B cell (primary cell): ENCODE measurements around the gene CHRM2. TPM values are rescaled to one million over a fixed set of nuclear protein-coding genes. Genes with fewer than 3 reads are reported as not detected.

ENCODE experiments used
- ATAC-seq: fragments of 200-7000 bp; cut with Tn5 transposase; one replicate; pipeline ENCODE4 v1.10.0; 2021; ENCODE audit warnings: low read depth, mild to moderate bottlenecking, moderate number of reproducible peaks, moderate library complexity
- CTCF ChIA-PET: fragments of 350-600 bp; sonication (Branson Sonifier 250); formaldehyde crosslinking; loops from one replicate; lab custom pipeline; 2021; ENCODE audit warnings: antibody characterized with exemption, inconsistent platforms; lab: Charles Lee
- POLR2A ChIA-PET: fragments of 350-600 bp; sonication (Branson Sonifier 250); formaldehyde crosslinking; loops from one replicate; lab custom pipeline; 2021; ENCODE audit warnings: antibody characterized with exemption; lab: Charles Lee
- DNase-seq: peaks from one replicate; pipeline ENCODE4 v3.0.0; 2013
- H2AFZ ChIP-seq: 2 replicates; pipeline ENCODE4 v1.6.1; 2012; ENCODE audit warnings: mild to moderate bottlenecking, low read depth, low read length; ENCODE audit not compliant: insufficient read depth, poor library complexity, severe bottlenecking
- H3K27ac ChIP-seq, 2 donors: 1 replicate in 1 of 2; 2 replicates in 1 of 2; pipeline ENCODE4 v1.5.1; 2012 to 2013; ENCODE audit warnings: low read length in 2 of 2, mild to moderate bottlenecking in 2 of 2, moderate library complexity in 1 of 2
- H3K27me3 ChIP-seq, 4 experiments: fragments of 200-600 bp in 1 of 4; sonication (generic) in 1 of 4; replicated peaks in 1 of 4; 1 replicate in 2 of 4; 2 replicates in 2 of 4; pipeline versions ENCODE4 v1.6.1 to v1.7.0; 2013 to 2016; ENCODE audit warnings: low read length in 3 of 4, mild to moderate bottlenecking in 2 of 4, mixed read lengths in 1 of 4, moderate library complexity in 1 of 4; ENCODE audit not compliant: insufficient read depth in 4 of 4, control insufficient read depth in 3 of 4; ENCODE audit errors: control extremely low read depth in 1 of 4
- H3K36me3 ChIP-seq, 2 experiments: replicated peaks in 1 of 2; 1 replicate in 1 of 2; 2 replicates in 1 of 2; pipeline versions ENCODE4 v1.6.1 to v1.7.1; 2013; ENCODE audit warnings: low read length in 1 of 2; ENCODE audit not compliant: insufficient read depth in 2 of 2, control insufficient read depth in 1 of 2; ENCODE audit errors: control extremely low read depth in 1 of 2, extremely low read depth in 1 of 2
- H3K4me1 ChIP-seq, 2 donors: fragments of 200-600 bp in 1 of 2; sonication (generic) in 1 of 2; 1 replicate in 1 of 2; 2 replicates in 1 of 2; pipeline versions ENCODE4 v1.5.1 to v1.6.1; 2013 to 2017; ENCODE audit warnings: low read length in 2 of 2; ENCODE audit not compliant: control insufficient read depth in 2 of 2, insufficient read depth in 2 of 2
- H3K4me2 ChIP-seq: replicated peaks from 2 replicates; pipeline ENCODE3; 2012; ENCODE audit warnings: mild to moderate bottlenecking, low read depth, low read length; ENCODE audit not compliant: poor library complexity, severe bottlenecking
- H3K4me3 ChIP-seq, 5 experiments: fragments of 200-600 bp in 1 of 5; sonication (generic) in 1 of 5; 1 replicate in 3 of 5; 2 replicates in 2 of 5; pipeline versions ENCODE4 v1.5.1 to v1.7.0; 2011 to 2016; ENCODE audit warnings: low read length in 4 of 5, mild to moderate bottlenecking in 4 of 5, low read depth in 2 of 5, control low read depth in 1 of 5, moderate library complexity in 1 of 5; ENCODE audit not compliant: insufficient read depth in 1 of 5; ENCODE audit errors: control extremely low read depth in 1 of 5, extremely low read depth in 1 of 5
- H3K79me2 ChIP-seq: fragments of 200-600 bp; sonication (generic); one replicate; pipeline ENCODE4 v1.6.0; 2016; ENCODE audit warnings: low read length; ENCODE audit not compliant: control insufficient read depth, insufficient read depth
- H3K9ac ChIP-seq: fragments of 200-600 bp; sonication (generic); 2 replicates; pipeline ENCODE4 v1.6.1; 2017; ENCODE audit warnings: mild to moderate bottlenecking, low read length, moderate library complexity
- H3K9me3 ChIP-seq, 3 donors: one replicate each; pipeline versions ENCODE4 v1.6.1 to v1.7.1; 2013; ENCODE audit warnings: low read length in 2 of 3; ENCODE audit not compliant: control insufficient read depth in 2 of 3, insufficient read depth in 1 of 3; ENCODE audit errors: control extremely low read depth in 1 of 3
- H4K20me1 ChIP-seq: 2 replicates; pipeline ENCODE4 v1.6.0; 2012; ENCODE audit warnings: mild to moderate bottlenecking, low read length; ENCODE audit not compliant: insufficient read depth, control insufficient read depth, poor library complexity, severe bottlenecking
- H3K27ac Mint-ChIP-seq: one replicate; pipeline ENCODE4 v1.8.0; 2021; ENCODE audit warnings: mixed read lengths
- H3K27me3 Mint-ChIP-seq: one replicate; pipeline ENCODE4 v1.8.0; 2021; ENCODE audit warnings: mixed read lengths
- H3K4me1 Mint-ChIP-seq: one replicate; pipeline ENCODE4 v1.8.0; 2021; ENCODE audit warnings: mixed read lengths
- H3K4me3 Mint-ChIP-seq: one replicate; pipeline ENCODE4 v1.8.0; 2021; ENCODE audit warnings: mixed read lengths
- H3K9me3 Mint-ChIP-seq: one replicate; pipeline ENCODE4 v1.8.0; 2022; ENCODE audit warnings: mixed read lengths; ENCODE audit not compliant: insufficient read depth
- CTCF ChIP-seq: fragments of 200-600 bp; IDR thresholded peaks from one replicate; pipeline ENCODE4 v1.8.0; 2022; ENCODE audit warnings: antibody characterized with exemption, mild to moderate bottlenecking
- EZH2 ChIP-seq: IDR thresholded peaks from 2 replicates; pipeline ENCODE4 v1.6.1; 2012; ENCODE audit warnings: borderline replicate concordance, low read depth, mild to moderate bottlenecking, moderate library complexity, low read length; ENCODE audit not compliant: insufficient read depth, poor library complexity, severe bottlenecking
- WGBS: methylation state at CpG from one replicate; pipeline ENCODE4 v1.1.5; 2013; ENCODE audit warnings: missing lambda C conversion rate; ENCODE audit not compliant: insufficient coverage; 5-methylcytosine and 5-hydroxymethylcytosine counted together
- intact Hi-C: fragments of 100-400 bp; cut with micrococcal nuclease; formaldehyde crosslinking; loops from one replicate; pipeline ENCODE4 v1.10.0; 2022
- polyA plus RNA-seq: library from polyadenylated mRNA; depleted of rRNA; stranded (reverse); fragments of >200 nt; gene quantifications from 2 replicates; pipeline ENCODE4 v1.2.3, GENCODE V29; 2012
- total RNA-seq, 2 donors: library from RNA; stranded (reverse); fragments of 120-200 nt in 1 of 2; gene quantifications; 1 replicate in 1 of 2; 2 replicates in 1 of 2; pipeline versions ENCODE4 v1.2.3 to v1.2.4, GENCODE V29; 2013 to 2022

CHRM2 gene
- total and polyA plus RNA-seq, 2 donors (not counting 1 experiment from before 2014, with no cell fraction given) = not detected

DNA sequence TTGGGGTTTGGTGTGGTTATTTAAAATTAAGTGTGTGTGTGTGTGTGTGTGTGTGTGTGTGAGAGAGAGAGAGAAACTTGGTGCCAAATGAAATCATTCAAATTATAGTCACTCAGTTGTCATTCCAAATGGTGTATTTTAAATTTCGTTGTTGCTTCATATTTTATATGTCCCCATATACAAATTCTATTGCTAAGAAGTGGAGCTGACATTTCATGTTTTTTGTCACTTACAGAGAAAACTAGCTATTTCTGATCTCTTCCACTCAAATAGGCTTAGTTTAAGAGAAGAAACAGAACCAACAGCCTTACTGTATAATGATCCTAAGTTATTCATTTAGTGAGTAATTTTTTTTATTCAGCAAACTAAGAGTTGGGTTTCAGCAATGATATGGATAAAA, 42.3 kb downstream of the CHRM2 start:
- no peaks in the 10 kb centered on the region for H3K36me3 ChIP-seq
- H3K9me3 ChIP-seq = no peaks in the 10 kb centered on the region
- H3K9ac ChIP-seq = no peak overlapping the region
- no peak overlapping the region for H2AFZ ChIP-seq
- TF ChIP-seq EZH2 (no peak), CTCF (no peak)
- Mint-ChIP-seq H3K27me3 (no peaks in the 10 kb centered on the region), H3K27ac (no peak overlapping the region), H3K4me1 (no peaks in the 10 kb centered on the region), H3K4me3 (no peak overlapping the region), H3K9me3 (peaks cover 2% of the 10 kb centered on the region)
- H3K27ac ChIP-seq = no peak overlapping the region
- no peak for ATAC-seq
- H3K4me2 ChIP-seq = no peak overlapping the region
- H3K79me2 ChIP-seq = no peaks in the 10 kb centered on the region
- ChIA-PET CTCF (no interaction called here), POLR2A (no interaction called here)
- no CpG with 5 or more reads among the region's 1 CpG for WGBS
- no peaks in the 10 kb centered on the region for H3K4me1 ChIP-seq
- H3K4me3 ChIP-seq = no peak overlapping the region
- H3K27me3 ChIP-seq = no peaks in the 10 kb centered on the region
- no peak for DNase-seq
- no peaks in the 10 kb centered on the region for H4K20me1 ChIP-seq
- intact Hi-C loops = no loop called here

GRCh38 chr7:136911344-136911743, 42.9 kb downstream of the CHRM2 start:
- H3K9me3 Mint-ChIP-seq = peaks cover 2% of the 10 kb centered on the region
- Histone ChIP-seq H3K27ac (no peak overlapping the region), H3K9ac (no peak overlapping the region), H3K27me3 (no peaks in the 10 kb centered on the region), H3K9me3 (no peaks in the 10 kb centered on the region), H3K4me3 (no peak overlapping the region), H2AFZ (no peak overlapping the region), H3K79me2 (no peaks in the 10 kb centered on the region), H4K20me1 (no peaks in the 10 kb centered on the region), H3K4me2 (no peak overlapping the region), H3K4me1 (no peaks in the 10 kb centered on the region), H3K36me3 (no peaks in the 10 kb centered on the region)
- H3K4me3 Mint-ChIP-seq = no peak overlapping the region
- TF ChIP-seq EZH2 (no peak), CTCF (no peak)
- DNase-seq (no peak), ATAC-seq (no peak)
- intact Hi-C loops = no loop called here
- 90% methylated on average over 2 of the region's 6 CpGs for WGBS
- H3K27ac Mint-ChIP-seq = no peak overlapping the region
- H3K27me3 Mint-ChIP-seq = no peaks in the 10 kb centered on the region
- ChIA-PET CTCF (no interaction called here), POLR2A (no interaction called here)
- no peaks in the 10 kb centered on the region for H3K4me1 Mint-ChIP-seq
